HG02840 (cell line): ENCODE measurements around the gene GNA12.

ENCODE experiments used
- ATAC-seq: cut with Tn5 transposase; IDR thresholded peaks from one replicate; pipeline ENCODE4 v1.9.1; 2021; ENCODE audit warnings: mild to moderate bottlenecking, moderate library complexity, moderate number of reproducible peaks; ENCODE audit not compliant: unreplicated experiment, low FRiP score

GNA12 gene

DNA sequence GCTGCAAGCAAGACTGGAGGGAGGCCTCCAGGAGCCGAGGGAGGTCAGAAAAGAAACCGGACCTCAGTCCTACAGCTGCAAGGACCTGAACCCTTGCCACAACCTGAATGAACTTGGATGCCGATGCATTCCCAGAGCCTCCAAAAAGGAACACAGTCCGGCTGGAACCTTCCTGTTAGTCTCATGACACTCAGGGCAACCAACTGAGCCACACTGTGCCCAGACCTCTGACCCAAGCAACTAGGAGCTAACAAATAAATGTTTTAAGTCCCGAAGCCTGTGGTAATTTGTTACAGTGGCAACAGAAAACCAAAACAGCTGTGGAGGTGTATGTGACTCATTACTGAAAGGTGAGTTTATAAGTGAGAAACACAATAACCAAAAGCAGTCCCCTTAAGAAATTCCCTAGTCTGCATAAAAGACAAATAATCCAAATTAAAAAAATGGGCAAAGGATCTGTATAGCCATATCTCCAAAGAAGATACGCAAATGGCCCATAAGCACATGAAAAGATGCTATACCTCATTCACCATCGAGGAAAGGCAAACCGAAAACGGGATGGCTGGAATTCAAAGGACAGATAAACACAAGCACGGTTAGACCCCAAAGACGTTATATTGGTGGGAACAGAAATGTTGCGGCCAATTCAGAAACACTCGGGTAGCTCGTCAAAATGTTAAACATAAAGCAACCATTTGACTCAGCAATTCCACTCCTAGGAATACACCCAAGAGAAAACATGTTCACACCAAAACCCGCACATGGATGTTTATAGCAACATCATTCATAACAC is 24.8 kb downstream of the GNA12 start:
- ATAC-seq, result no peak

GRCh38 chr7:2818653-2819052 is 25.5 kb downstream of the GNA12 start:
- ATAC-seq, result no peak

DNA sequence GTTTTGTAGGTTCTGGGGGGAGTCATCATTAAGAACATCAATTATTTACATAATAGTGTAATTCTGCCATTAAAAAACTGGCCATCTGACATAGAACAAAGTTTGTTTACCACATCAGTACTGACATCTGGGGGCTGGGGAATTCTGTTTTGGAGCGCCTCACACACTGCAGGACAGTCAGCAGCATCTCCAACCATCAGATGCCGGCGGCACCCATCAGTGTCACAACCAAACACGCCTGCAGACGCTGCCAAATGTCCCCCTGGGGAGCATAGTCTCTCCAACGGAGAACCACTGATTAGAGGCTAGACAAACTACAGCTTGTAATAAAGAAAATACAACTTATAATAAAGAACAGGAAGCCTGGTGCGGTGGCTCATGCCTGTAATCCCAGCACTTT is 26.0 kb downstream of the GNA12 start:
- ATAC-seq, result no peak

DNA sequence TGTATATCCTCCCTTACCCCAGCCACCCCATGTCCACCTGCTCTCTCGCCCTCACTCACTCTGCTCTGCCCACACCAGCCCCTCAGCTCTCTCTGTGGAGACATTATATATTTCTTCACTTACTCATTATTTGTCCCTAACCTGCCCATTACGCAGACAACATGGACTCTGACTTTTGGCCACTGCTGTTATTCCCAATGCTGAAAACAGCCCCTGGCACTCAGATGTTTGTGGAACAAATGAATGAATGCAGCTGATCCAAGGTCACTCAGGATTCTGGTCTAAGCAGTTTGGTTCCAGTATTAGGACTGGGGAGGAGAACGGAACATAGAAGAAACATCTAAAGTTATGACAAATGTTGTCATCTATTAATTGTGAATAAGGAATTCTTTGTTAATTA is 26.7 kb downstream of the GNA12 start:
- no peak for ATAC-seq

DNA sequence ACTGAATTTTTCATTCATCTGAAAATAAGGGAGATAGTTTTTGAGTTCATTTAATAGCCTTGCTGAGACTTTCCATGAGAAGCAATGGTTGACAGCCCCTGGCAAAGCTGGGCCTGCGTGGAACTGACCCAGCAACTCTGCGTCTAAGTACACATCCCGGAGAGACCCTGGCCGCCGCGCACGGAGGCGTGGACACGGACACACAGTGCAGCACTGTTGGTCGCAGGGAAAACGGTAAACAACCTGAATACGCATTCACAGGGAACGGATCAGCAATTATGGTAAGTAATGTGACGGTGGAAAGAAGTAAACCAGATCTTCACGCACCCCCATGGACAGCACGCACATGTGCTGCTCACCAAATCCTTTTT is 28.2 kb downstream of the GNA12 start:
- ATAC-seq, result no peak

GRCh38 chr7:2814946-2815874 is 28.9 kb downstream of the GNA12 start:
- ATAC-seq, result no peak

- no peak for ATAC-seq
Observed at GRCh38 chr7:2814186-2814945, 29.7 kb downstream of the GNA12 start.

- ATAC-seq, result no peak
Observed at GRCh38 chr7:2813350-2814185, 30.5 kb downstream of the GNA12 start.

DNA sequence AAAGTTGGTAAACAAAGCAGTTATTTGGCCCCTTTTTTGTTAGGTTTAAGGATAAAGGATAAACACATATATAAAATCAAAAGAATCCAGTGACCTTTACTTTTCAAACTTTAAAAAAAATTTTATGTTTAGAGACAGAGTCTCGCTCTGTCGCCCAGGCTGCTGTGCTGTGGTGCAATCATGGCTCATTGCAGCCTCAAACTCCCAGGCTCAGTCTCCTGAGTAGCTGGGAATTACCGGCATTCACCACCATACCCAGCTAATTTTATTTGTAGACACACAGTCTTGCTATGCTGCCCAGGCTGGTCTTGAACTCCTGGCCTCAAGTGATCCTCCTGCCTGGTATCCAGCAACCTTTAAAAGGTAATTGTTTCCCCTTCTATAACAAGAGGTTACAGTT is 31.3 kb downstream of the GNA12 start:
- no peak for ATAC-seq

GRCh38 chr7:2812114-2812487 is 32.0 kb downstream of the GNA12 start:
- no peak for ATAC-seq

GRCh38 chr7:2811476-2812113 is 32.5 kb downstream of the GNA12 start:
- no peak for ATAC-seq

DNA sequence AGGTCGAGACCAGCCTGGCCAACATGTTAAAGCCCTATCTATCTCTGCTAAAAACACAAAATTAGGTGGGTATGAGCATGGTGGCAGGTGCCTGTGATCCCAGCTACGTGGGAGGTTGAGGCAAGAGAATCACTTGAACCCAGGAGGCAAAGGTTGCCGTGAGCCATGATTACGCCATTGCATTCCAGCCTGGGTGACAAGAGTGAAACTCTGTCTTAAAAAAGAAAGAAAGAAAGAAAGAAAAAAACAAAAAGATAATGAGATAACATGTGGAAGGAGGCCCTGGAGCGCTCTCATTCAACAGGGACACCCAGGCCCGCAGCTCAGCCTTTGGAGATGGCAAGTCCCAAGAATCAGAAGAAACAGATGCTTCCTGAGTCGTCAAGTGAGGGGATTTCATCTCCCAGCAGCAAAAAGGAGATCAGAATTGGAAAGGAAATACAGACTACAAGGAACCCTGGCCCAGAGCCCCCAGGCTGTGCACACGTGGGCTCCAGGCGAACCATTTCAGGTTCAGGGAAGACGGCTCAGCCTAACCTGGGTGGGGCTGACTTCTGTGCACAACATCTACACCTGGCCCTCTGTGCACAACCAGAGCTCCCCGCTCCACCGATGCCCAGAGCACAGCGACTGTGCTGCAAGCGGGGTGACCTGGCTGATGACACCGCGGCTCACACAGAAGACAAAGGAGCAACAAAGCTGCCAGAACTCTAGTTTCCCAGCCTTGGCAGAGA is 33.3 kb downstream of the GNA12 start:
- ATAC-seq, result no peak

GRCh38 chr7:2809903-2810625 is 34.0 kb downstream of the GNA12 start:
- ATAC-seq, result no peak

- no peak for ATAC-seq
Observed at GRCh38 chr7:2808891-2809665, 35.0 kb downstream of the GNA12 start.

GRCh38 chr7:2807845-2808772 is 36.0 kb downstream of the GNA12 start:
- peak; percentile 69 for ATAC-seq

- no peak for ATAC-seq
Observed at GRCh38 chr7:2807460-2807844, 36.7 kb downstream of the GNA12 start.

DNA sequence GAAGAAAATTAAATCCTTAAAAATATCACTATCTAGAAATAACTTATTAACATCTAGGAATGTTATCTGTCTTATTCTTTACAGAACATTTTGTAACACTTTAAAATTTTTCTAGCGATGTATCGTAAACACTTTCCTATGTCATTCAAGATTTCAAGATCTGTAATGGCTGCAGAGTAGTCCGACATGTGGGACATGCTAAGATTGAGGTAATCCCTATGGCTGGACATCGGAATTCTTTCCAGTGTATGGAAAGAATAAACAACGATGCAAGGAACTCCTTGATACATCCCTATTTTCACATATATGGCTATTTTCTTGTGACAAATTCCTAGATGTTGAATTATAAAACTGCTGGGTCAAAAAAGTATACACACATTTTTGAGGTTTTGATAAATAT is 37.5 kb downstream of the GNA12 start:
- no peak for ATAC-seq
